Measurements from ENCODE around the gene LITAFD. TPM values are rescaled to one million over a fixed set of nuclear protein-coding genes. Genes with fewer than 3 reads are reported as not detected.

The LITAFD gene
- total and polyA plus RNA-seq, 10 of the 15 experiments (the other 5 are each of a cell fraction or from before 2014, with no cell fraction given), result not detected

GRCh38 chr16:8868416-8869211 lies 13.5 kb upstream of the LITAFD start, which contains the start of gene CARHSP1 (continued):
- TF ChIP-seq ZNF592 (IDR thresholded peaks at IDR 0.05) (no peak), RBBP5 (conservative IDR thresholded peaks at IDR 0.05) (no peak), ESRRA (IDR thresholded peaks at IDR 0.05; ENCODE audit: low read length) (no peak), CHD2 (IDR thresholded peaks at IDR 0.05; ENCODE audit: borderline replicate concordance, low read depth, low read length) (no peak), RELB (IDR thresholded peaks at IDR 0.05; ENCODE audit: low read depth) (no peak), RAD51 (IDR thresholded peaks at IDR 0.05) (no peak), ZBTB4 (CRISPR knock-in tag; IDR thresholded peaks at IDR 0.05) (no peak), NR2C1 (IDR thresholded peaks at IDR 0.05) (peak; percentile 17; the same call in 1 of the 2 replicates), NFYA (IDR thresholded peaks at IDR 0.05; ENCODE audit: borderline replicate concordance, low read depth, low read length) (no peak), POLR2AphosphoS2 (IDR thresholded peaks at IDR 0.05; ENCODE audit: low read depth, low read length) (no peak), BCL11A (IDR thresholded peaks at IDR 0.05; ENCODE audit: low read depth, low read length) (no peak), SMAD5 (IDR thresholded peaks at IDR 0.05; ENCODE audit: low read depth) (no peak; the same call in 1 of the 2 replicates), ATF7 (IDR thresholded peaks at IDR 0.05; ENCODE audit: low read depth) (no peak), RAD21 (IDR thresholded peaks at IDR 0.05; ENCODE audit: insufficient read depth, low read depth, low read length) (no peak), IRF5 (IDR thresholded peaks at IDR 0.05; ENCODE audit: borderline replicate concordance) (no peak)
